Kidney (tissue), 14 donors: ENCODE results near the gene CDC6. TPM values are rescaled to one million over a fixed set of nuclear protein-coding genes. Genes with fewer than 3 reads are reported as not detected.

Experiments used
- DNase-seq, 5 donors: peaks; one replicate each; pipeline ENCODE4 v3.0.0-alpha.2; 2013 to 2020
- FAIRE-seq: peaks from 2 replicates; lab custom pipeline; 2012; peaks lifted over from hg19 to GRCh38; lab: Jason Lieb, UNC
- H3K27ac ChIP-seq, 2 donors: one replicate each; pipeline ENCODE4 v1.7.0; 2013; ENCODE audit warnings: low read depth in 2 of 2, low read length in 2 of 2, inconsistent platforms in 1 of 2
- H3K27me3 ChIP-seq: one replicate; pipeline ENCODE4 v1.7.1; 2013; ENCODE audit warnings: low read length, inconsistent platforms; ENCODE audit not compliant: control insufficient read depth, insufficient read depth
- H3K36me3 ChIP-seq, 3 donors: one replicate each; pipeline versions ENCODE4 v1.7.0 to v1.7.1; 2013; ENCODE audit warnings: low read length in 3 of 3, control low read depth in 1 of 3, inconsistent platforms in 1 of 3; ENCODE audit not compliant: insufficient read depth in 3 of 3, control insufficient read depth in 2 of 3
- H3K4me1 ChIP-seq, 3 donors: one replicate each; pipeline versions ENCODE4 v1.7.0 to v1.7.1; 2013; ENCODE audit warnings: low read length in 3 of 3, inconsistent platforms in 1 of 3, low read depth in 1 of 3; ENCODE audit not compliant: control insufficient read depth in 2 of 3, insufficient read depth in 2 of 3
- H3K4me3 ChIP-seq, 3 donors: one replicate each; pipeline versions ENCODE4 v1.7.0 to v1.8.1; 2013; ENCODE audit warnings: low read length in 3 of 3, control low read depth in 1 of 3, inconsistent platforms in 1 of 3
- H3K9ac ChIP-seq, 3 donors: one replicate each; pipeline versions ENCODE4 v1.7.0 to v1.7.1; 2013; ENCODE audit warnings: low read length in 3 of 3, control low read depth in 1 of 3, inconsistent platforms in 1 of 3
- H3K9me3 ChIP-seq, 3 donors: one replicate each; pipeline versions ENCODE4 v1.7.0 to v1.7.1; 2013; ENCODE audit warnings: low read length in 3 of 3, control low read depth in 1 of 3, inconsistent platforms in 1 of 3; ENCODE audit not compliant: control insufficient read depth in 2 of 3, insufficient read depth in 1 of 3
- CTCF ChIP-seq: IDR thresholded peaks from 3 replicates; pipeline ENCODE4 v1.5.1; 2012; ENCODE audit warnings: mild to moderate bottlenecking, moderate library complexity, borderline replicate concordance; ENCODE audit not compliant: insufficient read depth; ENCODE audit errors: extremely low read depth
- intact Hi-C: fragments of 100-400 bp; cut with DNase I; formaldehyde crosslinking; loops from one replicate; pipeline ENCODE4 v1.11.1; 2022
- polyA plus RNA-seq: library from polyadenylated mRNA; stranded (reverse); fragments of 350-450 nt; fragmentation: Illumina TruSeq; extraction: RNeasy Lipid Tissue Mini Kit (QIAGEN cat#74804); gene quantifications from one replicate; pipeline ENCODE4 v1.2.3, GENCODE V29; 2014; ENCODE audit warnings: low read depth, low replicate concordance; ENCODE audit not compliant: insufficient read depth
- total RNA-seq: library from RNA; stranded (reverse); fragmentation: NEBNext Ultra II Directional; extraction: Animal tissue kit (Norgen Biotek cat#: 25700); gene quantifications from one replicate; pipeline ENCODE4 v1.2.1, GENCODE V29; 2021
- donor health status: control.
- donor health status: control.
- donor health status: control.
- donor health status: control.
- donor health status: control.
- donor health status: DM: yes; HTN: yes; CAD: no.
- donor health status: Normal renal cell carcinoma (clear cell type).

Gene CDC6
- total and polyA plus RNA-seq, 2 donors from 2014 or later = 0.49 to 1.7 TPM

GRCh38 chr17:40315678-40316570 is 28.2 kb downstream of the CDC6 start:
- H3K27ac ChIP-seq = peak overlapping the region; percentile 22 to 58
- H3K9ac ChIP-seq = peak overlapping the region in 2 of 3 donors; percentile 3 to 13
- peak in 1 of 5 donors; percentile 60 for DNase-seq
- no peak for TF ChIP-seq CTCF
- H3K9me3 ChIP-seq = no peaks in the 10 kb centered on the region
- intact Hi-C loops = no loop called here
- no peak for FAIRE-seq
- H3K27me3 ChIP-seq = no peaks in the 10 kb centered on the region
- H3K4me1 ChIP-seq = peaks cover 3 to 69% (median 48%) of the 10 kb centered on the region in 3 donors
- no peaks in the 10 kb centered on the region for H3K36me3 ChIP-seq
- H3K4me3 ChIP-seq = peak overlapping the region in 2 of 3 donors; percentile 4 to 27

GRCh38 chr17:40316571-40317344 is 29.1 kb downstream of the CDC6 start:
- Histone ChIP-seq H3K9me3 (no peaks in the 10 kb centered on the region), H3K9ac (peak overlapping the region; percentile 3 to 49 (median 22)), H3K27ac (peak overlapping the region; percentile 71 to 82), H3K4me1 (peaks cover 3 to 68% (median 48%) of the 10 kb centered on the region in 3 donors), H3K36me3 (no peaks in the 10 kb centered on the region), H3K27me3 (no peaks in the 10 kb centered on the region), H3K4me3 (peak overlapping the region; percentile 23 to 79 (median 27))
- FAIRE-seq = no peak
- intact Hi-C loops = no loop called here
- no peak for TF ChIP-seq CTCF
- peak; percentile 86 to 93 (median 88) for DNase-seq

- intact Hi-C loops = no loop called here
- H3K9ac ChIP-seq = peak overlapping the region; percentile 28 to 53 (median 38)
- H3K4me3 ChIP-seq = peak overlapping the region in 2 of 3 donors; percentile 61 to 79
- FAIRE-seq = no peak
- DNase-seq = peak in 4 of 5 donors; percentile 62 to 81 (median 75)
- H3K4me1 ChIP-seq = peaks cover 3 to 68% (median 47%) of the 10 kb centered on the region in 3 donors
- H3K36me3 ChIP-seq = no peaks in the 10 kb centered on the region
- TF ChIP-seq CTCF = peak; percentile 4
- no peaks in the 10 kb centered on the region for H3K9me3 ChIP-seq
- no peaks in the 10 kb centered on the region for H3K27me3 ChIP-seq
- H3K27ac ChIP-seq = peak overlapping the region; percentile 82
Observed at GRCh38 chr17:40317345-40317873, 29.7 kb downstream of the CDC6 start.
